Measurements from ENCODE around the gene TTC9.

TTC9 gene

GRCh38 chr14:70597731-70598130 lies 44.0 kb upstream of the TTC9 start:
- no peaks in the 10 kb centered on the region for H3F3A ChIP-seq (ENCODE audit: low read depth)
- H3K9me2 ChIP-seq (replicated peaks; ENCODE audit: low read depth, low read length), result no peaks in the 10 kb centered on the region
- H4K20me1 ChIP-seq (ENCODE audit: insufficient read depth, low read length, poor library complexity, severe bottlenecking), result peaks cover 33% of the 10 kb centered on the region
- H3K27me3 ChIP-seq (ENCODE audit: insufficient read depth, low read length, poor library complexity, severe bottlenecking), result peaks cover 3% of the 10 kb centered on the region
- H3K79me2 ChIP-seq (ENCODE audit: insufficient read depth, low read length), result peaks cover 74% of the 10 kb centered on the region
- peak overlapping the region; percentile 16 for H3K4me2 ChIP-seq (ENCODE audit: low read depth, low read length, poor library complexity, severe bottlenecking)
- no peaks in the 10 kb centered on the region for H3K9me3 ChIP-seq (ENCODE audit: insufficient read depth, low read depth, low read length)
- H3K4me3 ChIP-seq (ENCODE audit: low read length, poor library complexity, severe bottlenecking), result no peak overlapping the region
- peaks cover 12% of the 10 kb centered on the region for H3K4me1 ChIP-seq (ENCODE audit: insufficient read depth, low read length, poor library complexity, severe bottlenecking)
- H3K36me3 ChIP-seq (ENCODE audit: insufficient read depth, low read length), result peaks cover 38% of the 10 kb centered on the region; the same call in 1 of the 2 replicates
- no peak overlapping the region for H2AFZ ChIP-seq (ENCODE audit: low read length)
- H3K9ac ChIP-seq (ENCODE audit: low read depth, low read length, poor library complexity, severe bottlenecking), result no peak overlapping the region
- TF ChIP-seq, protein P1, sequence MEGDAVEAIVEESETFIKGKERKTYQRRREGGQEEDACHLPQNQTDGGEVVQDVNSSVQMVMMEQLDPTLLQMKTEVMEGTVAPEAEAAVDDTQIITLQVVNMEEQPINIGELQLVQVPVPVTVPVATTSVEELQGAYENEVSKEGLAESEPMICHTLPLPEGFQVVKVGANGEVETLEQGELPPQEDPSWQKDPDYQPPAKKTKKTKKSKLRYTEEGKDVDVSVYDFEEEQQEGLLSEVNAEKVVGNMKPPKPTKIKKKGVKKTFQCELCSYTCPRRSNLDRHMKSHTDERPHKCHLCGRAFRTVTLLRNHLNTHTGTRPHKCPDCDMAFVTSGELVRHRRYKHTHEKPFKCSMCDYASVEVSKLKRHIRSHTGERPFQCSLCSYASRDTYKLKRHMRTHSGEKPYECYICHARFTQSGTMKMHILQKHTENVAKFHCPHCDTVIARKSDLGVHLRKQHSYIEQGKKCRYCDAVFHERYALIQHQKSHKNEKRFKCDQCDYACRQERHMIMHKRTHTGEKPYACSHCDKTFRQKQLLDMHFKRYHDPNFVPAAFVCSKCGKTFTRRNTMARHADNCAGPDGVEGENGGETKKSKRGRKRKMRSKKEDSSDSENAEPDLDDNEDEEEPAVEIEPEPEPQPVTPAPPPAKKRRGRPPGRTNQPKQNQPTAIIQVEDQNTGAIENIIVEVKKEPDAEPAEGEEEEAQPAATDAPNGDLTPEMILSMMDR (conservative IDR thresholded peaks at IDR 0.05; ENCODE audit: low read length), result no peak
- TF ChIP-seq EZH2phosphoT487 (IDR thresholded peaks at IDR 0.05; ENCODE audit: borderline replicate concordance), result no peak

GRCh38 chr14:70599345-70599744 lies 42.4 kb upstream of the TTC9 start:
- Histone ChIP-seq H3K27me3 (ENCODE audit: insufficient read depth, low read length, poor library complexity, severe bottlenecking) (peaks cover 13% of the 10 kb centered on the region), H3K9me2 (replicated peaks; ENCODE audit: low read depth, low read length) (no peaks in the 10 kb centered on the region), H3K9ac (ENCODE audit: low read depth, low read length, poor library complexity, severe bottlenecking) (peak overlapping the region; percentile 92), H3K9me3 (ENCODE audit: insufficient read depth, low read depth, low read length) (no peaks in the 10 kb centered on the region), H3K4me1 (ENCODE audit: insufficient read depth, low read length, poor library complexity, severe bottlenecking) (peaks cover 12% of the 10 kb centered on the region), H4K20me1 (ENCODE audit: insufficient read depth, low read length, poor library complexity, severe bottlenecking) (peaks cover 33% of the 10 kb centered on the region), H3F3A (ENCODE audit: low read depth) (no peaks in the 10 kb centered on the region), H3K79me2 (ENCODE audit: insufficient read depth, low read length) (peaks cover 60% of the 10 kb centered on the region), H3K4me3 (ENCODE audit: low read length, poor library complexity, severe bottlenecking) (peak overlapping the region; percentile 100), H3K4me2 (ENCODE audit: low read depth, low read length, poor library complexity, severe bottlenecking) (peak overlapping the region; percentile 91), H2AFZ (ENCODE audit: low read length) (no peak overlapping the region), H3K36me3 (ENCODE audit: insufficient read depth, low read length) (peaks cover 22% of the 10 kb centered on the region; the same call in 1 of the 2 replicates)
- TF ChIP-seq, protein P1 (conservative IDR thresholded peaks at IDR 0.05; ENCODE audit: low read length), result no peak
- no peak for TF ChIP-seq EZH2phosphoT487 (IDR thresholded peaks at IDR 0.05; ENCODE audit: borderline replicate concordance)

- Histone ChIP-seq H3K9ac (ENCODE audit: low read depth, low read length, poor library complexity, severe bottlenecking) (peak within 1 kb of the TSS; percentile 92), H4K20me1 (ENCODE audit: insufficient read depth, low read length, poor library complexity, severe bottlenecking) (peaks cover 33% of the 10 kb centered on the region), H3K36me3 (ENCODE audit: insufficient read depth, low read length) (peaks cover 10% of the 10 kb centered on the region; the same call in 1 of the 2 replicates), H3F3A (ENCODE audit: low read depth) (no peaks in the 10 kb centered on the region), H3K4me2 (ENCODE audit: low read depth, low read length, poor library complexity, severe bottlenecking) (peak within 1 kb of the TSS; percentile 91), H3K9me2 (replicated peaks; ENCODE audit: low read depth, low read length) (no peaks in the 10 kb centered on the region), H3K27me3 (ENCODE audit: insufficient read depth, low read length, poor library complexity, severe bottlenecking) (peaks cover 13% of the 10 kb centered on the region), H2AFZ (ENCODE audit: low read length) (peak within 1 kb of the TSS; percentile 95), H3K4me3 (ENCODE audit: low read length, poor library complexity, severe bottlenecking) (peak within 1 kb of the TSS; percentile 100), H3K4me1 (ENCODE audit: insufficient read depth, low read length, poor library complexity, severe bottlenecking) (peaks cover 12% of the 10 kb centered on the region), H3K79me2 (ENCODE audit: insufficient read depth, low read length) (peaks cover 49% of the 10 kb centered on the region), H3K9me3 (ENCODE audit: insufficient read depth, low read depth, low read length) (no peaks in the 10 kb centered on the region)
- TF ChIP-seq, protein P1 (conservative IDR thresholded peaks at IDR 0.05; ENCODE audit: low read length), result no peak
- no peak for TF ChIP-seq EZH2phosphoT487 (IDR thresholded peaks at IDR 0.05; ENCODE audit: borderline replicate concordance)
Measured at GRCh38 chr14:70600382-70601157, 41.1 kb upstream of the TTC9 start, which contains the start of gene MED6. Gene MED6 (minus strand): TSS chr14:70600655. CDS start chr14:70600637, 18 bp downstream.

All from Loucy (cell line).